HL-60 (cell line): Measurements from ENCODE around the gene SLBP.

ENCODE experiments used
- POLR2AphosphoS5 ChIP-seq: IDR thresholded peaks from 2 replicates; pipeline ENCODE4 v1.6.1; 2012; ENCODE audit warnings: low read depth
- SPI1 ChIP-seq: IDR thresholded peaks from 2 replicates; pipeline ENCODE4 v1.6.1; 2012; ENCODE audit warnings: low read depth, mild to moderate bottlenecking, borderline replicate concordance
- TF ChIP-seq, protein P1 (sequence below): IDR thresholded peaks from one replicate; pipeline ENCODE4 v1.5.1; 2011; ENCODE audit warnings: low read length, control low read depth, inconsistent platforms; ENCODE audit not compliant: insufficient read depth

DNA sequence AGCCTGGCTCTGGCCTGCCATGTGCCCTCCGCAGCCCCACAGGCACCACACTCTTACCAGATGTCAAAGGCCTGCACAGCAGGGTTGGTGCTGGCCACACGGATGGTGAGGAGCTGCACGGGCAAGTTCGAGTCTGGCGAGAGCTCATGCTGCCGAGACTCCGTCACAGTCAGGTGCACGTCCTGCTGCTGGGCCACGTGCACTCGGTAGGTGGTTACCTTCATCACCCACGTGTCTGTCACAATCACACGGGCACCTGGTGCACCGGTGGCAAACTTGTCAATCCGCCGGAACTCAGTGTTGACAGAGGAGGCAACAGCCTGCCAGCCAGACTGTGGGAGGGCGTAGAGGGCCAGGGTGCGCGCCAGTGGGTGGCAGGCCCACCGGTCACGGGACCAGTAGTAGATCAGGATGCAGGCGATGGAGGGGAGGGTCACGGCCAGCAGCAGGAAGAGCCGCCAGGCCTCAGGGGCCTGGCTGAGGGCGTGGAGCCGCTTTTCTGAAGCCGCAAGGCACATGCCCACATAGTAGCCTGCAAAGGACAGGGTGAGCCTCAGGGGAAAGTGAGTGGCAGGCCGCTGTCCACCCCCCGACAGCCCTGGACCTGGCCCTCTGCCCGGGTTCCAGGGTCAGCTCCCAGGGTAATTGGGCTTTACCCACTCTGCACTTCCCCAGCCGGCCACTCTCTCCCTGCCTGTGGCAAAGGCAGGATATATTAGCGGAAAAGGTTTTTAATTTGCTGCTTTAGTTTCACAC is 6.2 kb upstream of the SLBP start:
- TF ChIP-seq, protein P1, sequence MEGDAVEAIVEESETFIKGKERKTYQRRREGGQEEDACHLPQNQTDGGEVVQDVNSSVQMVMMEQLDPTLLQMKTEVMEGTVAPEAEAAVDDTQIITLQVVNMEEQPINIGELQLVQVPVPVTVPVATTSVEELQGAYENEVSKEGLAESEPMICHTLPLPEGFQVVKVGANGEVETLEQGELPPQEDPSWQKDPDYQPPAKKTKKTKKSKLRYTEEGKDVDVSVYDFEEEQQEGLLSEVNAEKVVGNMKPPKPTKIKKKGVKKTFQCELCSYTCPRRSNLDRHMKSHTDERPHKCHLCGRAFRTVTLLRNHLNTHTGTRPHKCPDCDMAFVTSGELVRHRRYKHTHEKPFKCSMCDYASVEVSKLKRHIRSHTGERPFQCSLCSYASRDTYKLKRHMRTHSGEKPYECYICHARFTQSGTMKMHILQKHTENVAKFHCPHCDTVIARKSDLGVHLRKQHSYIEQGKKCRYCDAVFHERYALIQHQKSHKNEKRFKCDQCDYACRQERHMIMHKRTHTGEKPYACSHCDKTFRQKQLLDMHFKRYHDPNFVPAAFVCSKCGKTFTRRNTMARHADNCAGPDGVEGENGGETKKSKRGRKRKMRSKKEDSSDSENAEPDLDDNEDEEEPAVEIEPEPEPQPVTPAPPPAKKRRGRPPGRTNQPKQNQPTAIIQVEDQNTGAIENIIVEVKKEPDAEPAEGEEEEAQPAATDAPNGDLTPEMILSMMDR: no peak
- TF ChIP-seq SPI1: no peak
- TF ChIP-seq POLR2AphosphoS5: peak; percentile 28; the same call in 1 of the 2 replicates
